Small intestine (tissue), 7 donors: Measurements from ENCODE around the gene GSAP. TPM values are rescaled to one million over a fixed set of nuclear protein-coding genes. Genes with fewer than 3 reads are reported as not detected.

Experiments
- DNase-seq, 2 donors: peaks; one replicate each; pipeline versions ENCODE4 v3.0.0 to v3.0.0-alpha.2; 2013
- FAIRE-seq: peaks from 2 replicates; lab custom pipeline; 2012; peaks lifted over from hg19 to GRCh38; lab: Jason Lieb, UNC
- H3K27ac ChIP-seq, 3 donors: one replicate each; pipeline ENCODE4 v1.5.1; 2013; ENCODE audit warnings: low read length in 2 of 3, mild to moderate bottlenecking in 2 of 3, control low read depth in 1 of 3, inconsistent platforms in 1 of 3, low read depth in 1 of 3, moderate library complexity in 1 of 3
- H3K27me3 ChIP-seq, 3 donors: one replicate each; pipeline ENCODE4 v1.6.1; 2013; ENCODE audit warnings: low read length in 3 of 3, inconsistent platforms in 1 of 3; ENCODE audit not compliant: control insufficient read depth in 3 of 3, insufficient read depth in 3 of 3
- H3K36me3 ChIP-seq, 3 donors: one replicate each; pipeline ENCODE4 v1.6.1; 2013; ENCODE audit warnings: low read length in 3 of 3, inconsistent platforms in 1 of 3, low read depth in 1 of 3, mild to moderate bottlenecking in 1 of 3, moderate library complexity in 1 of 3; ENCODE audit not compliant: control insufficient read depth in 3 of 3, insufficient read depth in 2 of 3
- H3K4me1 ChIP-seq, 3 donors: one replicate each; pipeline ENCODE4 v1.6.1; 2013; ENCODE audit warnings: low read length in 2 of 3, inconsistent platforms in 1 of 3, low read depth in 1 of 3, mild to moderate bottlenecking in 1 of 3, moderate library complexity in 1 of 3; ENCODE audit not compliant: control insufficient read depth in 3 of 3, insufficient read depth in 2 of 3
- H3K4me3 ChIP-seq, 3 donors: one replicate each; pipeline ENCODE4 v1.5.1; 2013; ENCODE audit warnings: low read length in 3 of 3, control low read depth in 1 of 3, inconsistent platforms in 1 of 3, low read depth in 1 of 3, mild to moderate bottlenecking in 1 of 3, moderate library complexity in 1 of 3
- H3K9me3 ChIP-seq, 2 donors: one replicate each; pipeline ENCODE4 v1.6.1; 2013; ENCODE audit warnings: low read depth in 1 of 2, low read length in 1 of 2; ENCODE audit not compliant: control insufficient read depth in 2 of 2, insufficient read depth in 1 of 2
- WGBS, 3 donors: extraction: QIAGEN DNeasy Blood & Tissue Kit; methylation state at CpG; one replicate each; pipeline ENCODE4 v1.1.7; 2013; 5-methylcytosine and 5-hydroxymethylcytosine counted together
- polyA plus RNA-seq, 4 donors: library from polyadenylated mRNA; stranded (reverse) in 3 of 4; unstranded in 1 of 4; fragments of 200-250 nt in 3 of 4; fragments of 120-200 nt in 1 of 4; gene quantifications; one replicate each; pipeline versions ENCODE4 v1.2.1 to v1.2.3, GENCODE V29; 2013
- donor health status: healthy with polysubstance abuse.
- donor health status: control.
- donor health status: control.
- donor health status: Bipolar disorder and iron deficiency.
- donor health status: healthy.

GSAP gene
- polyA plus RNA-seq, 4 donors = 3.0 to 12.3 (median 4.9) TPM

DNA sequence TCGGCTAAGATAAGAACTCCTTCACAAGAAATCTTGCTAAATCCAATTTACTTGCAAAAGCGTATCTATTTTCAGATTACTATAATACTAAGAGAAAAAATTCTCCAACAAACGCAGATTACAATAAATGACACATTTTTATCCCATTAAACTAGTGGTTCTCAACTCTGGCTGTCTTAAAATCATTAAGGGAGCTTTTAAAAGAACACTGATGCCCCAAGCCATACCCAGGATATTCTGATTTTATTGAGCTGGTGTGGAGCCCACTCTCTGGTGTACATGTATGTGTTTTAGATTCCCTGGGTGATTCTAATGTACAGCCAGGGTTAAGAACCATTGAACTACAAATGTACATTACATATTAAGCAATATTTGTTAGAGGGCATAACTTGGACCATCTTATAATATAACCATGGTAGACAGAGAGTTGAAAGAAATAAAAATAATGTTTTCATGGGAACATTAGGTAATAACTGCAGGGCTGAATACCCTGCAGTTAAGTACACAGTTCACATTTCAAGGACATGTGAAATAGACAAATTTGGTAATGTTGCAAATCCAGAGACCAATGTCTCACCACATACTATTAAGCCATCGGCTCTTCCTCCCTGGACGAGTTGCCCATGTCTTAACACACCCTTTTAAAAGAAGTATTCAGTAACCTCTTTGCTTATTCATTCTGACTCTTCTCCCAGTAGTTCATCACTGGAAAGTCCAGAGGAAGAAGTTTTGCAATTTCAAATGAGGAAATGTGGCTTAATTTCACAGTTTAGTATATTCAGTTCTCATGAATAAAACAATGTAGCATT, 6.2 kb downstream of the GSAP start:
- H3K4me3 ChIP-seq = no peak overlapping the region
- H3K36me3 ChIP-seq = no peaks in the 10 kb centered on the region
- FAIRE-seq (no peak), DNase-seq (no peak)
- H3K27ac ChIP-seq = no peak overlapping the region
- peaks cover 2 to 4% (median 4%) of the 10 kb centered on the region in 3 donors for H3K4me1 ChIP-seq
- 87 to 93% (median 88%) methylated on average over 5 of the region's 5 CpGs for WGBS, 3 donors
- H3K9me3 ChIP-seq = no peaks in the 10 kb centered on the region
- H3K27me3 ChIP-seq = no peaks in the 10 kb centered on the region

GRCh38 chr7:77409005-77409738, 7.0 kb downstream of the GSAP start:
- Histone ChIP-seq H3K36me3 (no peaks in the 10 kb centered on the region), H3K9me3 (no peaks in the 10 kb centered on the region), H3K4me3 (no peak overlapping the region), H3K27ac (no peak overlapping the region), H3K27me3 (no peaks in the 10 kb centered on the region), H3K4me1 (peaks cover 2 to 4% (median 4%) of the 10 kb centered on the region in 3 donors)
- 69 to 74% (median 72%) methylated on average over 7 of the region's 7 CpGs for WGBS, 3 donors
- no peak for DNase-seq
- FAIRE-seq = no peak

DNA sequence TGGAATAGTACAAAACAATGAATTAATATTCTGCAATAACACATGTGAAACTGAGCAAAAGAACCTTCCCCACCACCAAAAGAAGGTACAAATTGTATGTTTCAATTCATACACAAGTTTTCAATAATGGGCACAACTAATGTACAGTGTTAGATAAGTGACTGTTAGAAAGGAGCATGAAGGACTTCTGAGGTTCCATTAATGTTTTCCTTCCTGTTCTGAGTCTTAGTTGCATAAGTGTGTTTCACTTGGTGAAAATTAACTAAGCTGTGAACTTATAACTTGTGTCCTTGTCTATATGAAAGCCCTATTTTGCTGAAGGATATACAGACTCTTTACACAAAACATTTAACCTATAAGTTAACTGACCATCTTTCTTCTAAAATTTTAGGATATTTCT, 8.2 kb downstream of the GSAP start:
- Histone ChIP-seq H3K4me3 (no peak overlapping the region), H3K36me3 (no peaks in the 10 kb centered on the region), H3K4me1 (peaks cover 4 to 5% (median 4%) of the 10 kb centered on the region in 3 donors), H3K27me3 (no peaks in the 10 kb centered on the region), H3K9me3 (no peaks in the 10 kb centered on the region), H3K27ac (no peak overlapping the region)
- DNase-seq (no peak), FAIRE-seq (no peak)

DNA sequence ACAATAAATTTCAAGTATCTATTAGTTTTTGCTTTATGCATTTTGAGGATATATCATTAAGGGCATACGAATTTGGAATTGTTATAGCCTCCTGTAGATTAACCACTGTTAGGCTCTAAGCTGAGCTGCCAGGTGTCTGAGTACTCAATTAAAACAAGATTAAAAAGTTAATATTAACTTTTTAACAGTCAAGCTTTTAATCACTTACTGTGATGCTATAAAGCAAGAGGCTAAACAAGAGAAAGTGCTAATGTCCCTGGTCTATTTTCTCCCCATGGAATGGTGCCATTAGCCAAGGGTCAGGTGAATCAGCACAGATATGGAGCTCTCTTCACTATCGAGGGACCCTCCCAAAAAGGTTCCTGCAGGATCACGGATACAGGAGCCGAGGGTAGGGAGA, 9.7 kb downstream of the GSAP start:
- H3K4me3 ChIP-seq = no peak overlapping the region
- FAIRE-seq = no peak
- peak overlapping the region in 1 of 3 donors; percentile 0 for H3K27ac ChIP-seq
- H3K4me1 ChIP-seq = peaks cover 4 to 5% (median 4%) of the 10 kb centered on the region in 3 donors
- no peaks in the 10 kb centered on the region for H3K36me3 ChIP-seq
- H3K27me3 ChIP-seq = no peaks in the 10 kb centered on the region
- 16 to 68% (median 45%) methylated on average over 4 of the region's 4 CpGs for WGBS, 3 donors
- peak in 1 of 2 donors; percentile 56 for DNase-seq
- no peaks in the 10 kb centered on the region for H3K9me3 ChIP-seq

- Histone ChIP-seq H3K27ac (no peak overlapping the region), H3K9me3 (no peaks in the 10 kb centered on the region), H3K4me1 (peaks cover 4 to 5% (median 4%) of the 10 kb centered on the region in 3 donors), H3K27me3 (no peaks in the 10 kb centered on the region), H3K4me3 (no peak overlapping the region), H3K36me3 (peaks cover 0 to 3% (median 0%) of the 10 kb centered on the region in 3 donors)
- no peak for DNase-seq
- no peak for FAIRE-seq
- WGBS, 3 donors = 93 to 97% (median 94%) methylated on average over 2 of the region's 2 CpGs
Measured at GRCh38 chr7:77404641-77405040, 11.5 kb downstream of the GSAP start.

GRCh38 chr7:77403957-77404356, 12.2 kb downstream of the GSAP start:
- peaks cover 0 to 3% (median 0%) of the 10 kb centered on the region in 3 donors for H3K36me3 ChIP-seq
- H3K9me3 ChIP-seq = no peaks in the 10 kb centered on the region
- H3K4me3 ChIP-seq = no peak overlapping the region
- H3K27ac ChIP-seq = no peak overlapping the region
- 21 to 68% (median 23%) methylated on average over 2 of the region's 2 CpGs for WGBS, 3 donors
- FAIRE-seq (no peak), DNase-seq (no peak)
- peaks cover 4 to 5% (median 4%) of the 10 kb centered on the region in 3 donors for H3K4me1 ChIP-seq
- no peaks in the 10 kb centered on the region for H3K27me3 ChIP-seq

DNA sequence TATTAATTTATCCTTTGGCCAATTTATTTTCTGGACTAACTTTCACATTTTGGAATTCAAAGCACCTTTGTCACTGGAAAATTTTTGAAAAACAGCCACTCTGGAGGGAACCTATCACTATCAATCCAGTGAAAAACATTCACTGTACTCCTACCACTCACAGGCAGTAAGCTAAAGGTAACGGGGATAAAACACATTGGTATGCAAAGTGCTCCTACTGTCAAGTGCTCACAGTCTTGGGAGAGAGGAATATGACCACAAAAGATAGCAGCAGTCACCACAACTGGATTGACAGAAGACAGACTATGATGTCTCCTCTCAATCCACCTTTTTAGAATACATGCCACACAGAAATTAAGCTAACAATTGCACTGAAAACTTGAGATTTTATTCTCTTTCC, 13.3 kb downstream of the GSAP start:
- no peak for FAIRE-seq
- Histone ChIP-seq H3K27ac (no peak overlapping the region), H3K27me3 (no peaks in the 10 kb centered on the region), H3K9me3 (no peaks in the 10 kb centered on the region), H3K4me3 (no peak overlapping the region), H3K4me1 (peaks cover 4 to 5% (median 4%) of the 10 kb centered on the region in 3 donors), H3K36me3 (peaks cover 0 to 3% (median 0%) of the 10 kb centered on the region in 3 donors)
- DNase-seq = no peak
- WGBS, 3 donors = 77 to 100% (median 90%) methylated on average over 1 of the region's 1 CpG

- Histone ChIP-seq H3K27ac (no peak overlapping the region), H3K4me3 (no peak overlapping the region), H3K4me1 (peaks cover 0 to 2% (median 0%) of the 10 kb centered on the region in 3 donors), H3K9me3 (no peaks in the 10 kb centered on the region), H3K36me3 (peaks cover 0 to 3% (median 0%) of the 10 kb centered on the region in 3 donors), H3K27me3 (no peaks in the 10 kb centered on the region)
- 89 to 98% (median 97%) methylated on average over 2 of the region's 2 CpGs for WGBS, 3 donors
- FAIRE-seq (no peak), DNase-seq (no peak)
Measured at GRCh38 chr7:77401002-77401401, 15.1 kb downstream of the GSAP start.
